ENCODE data around the gene DRC7.
A peak's percentile ranks its signal among the peaks of the same experiment; 100 is the strongest.
"Not testable (repeated sequence)": the region's sequence is repeated elsewhere in the genome, so short reads cannot be mapped to it uniquely, and the experiment has no call there.

Gene DRC7

DNA sequence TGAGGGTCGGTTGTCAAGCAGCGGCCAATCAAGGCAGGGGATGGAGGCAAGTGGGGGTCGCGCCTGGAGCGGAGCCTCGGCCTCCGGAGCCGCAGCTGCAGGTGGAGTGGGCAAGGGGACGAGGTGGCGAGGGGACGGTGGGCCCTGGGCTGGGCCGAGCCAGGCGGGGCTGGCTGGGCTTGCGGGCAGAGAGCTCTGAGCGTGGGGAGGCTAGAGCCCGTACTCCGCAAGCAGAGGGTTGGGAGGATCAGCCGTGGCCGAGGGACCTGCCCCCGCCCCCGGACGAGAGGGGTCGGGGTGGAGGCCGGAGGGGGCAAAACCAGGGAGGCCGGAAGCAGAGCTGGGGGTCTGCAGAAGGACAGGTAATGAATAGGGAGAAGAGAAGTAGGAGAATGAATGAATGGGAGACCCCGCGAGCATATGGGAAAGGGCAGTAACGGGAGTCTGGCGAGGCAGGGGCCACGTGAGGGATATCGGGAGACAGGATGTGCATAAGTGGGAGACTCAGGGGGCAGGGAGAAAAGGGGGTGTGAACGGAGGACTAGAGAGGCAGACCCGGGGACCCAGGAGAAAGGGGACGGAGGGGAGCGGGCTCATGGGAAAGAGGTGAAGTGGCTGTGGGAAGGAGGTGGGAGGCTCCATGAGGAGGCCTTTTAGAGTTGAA, 41.3 kb downstream of the DRC7 start, which contains the start of gene KATNB1:
KATNB1 (plus strand) TSS at position 16 of the 664 bp plus-strand sequence. CDS start 1,474 bp downstream, outside the sequence.
- DNase-seq (ENCODE audit: low read depth): peak; percentile 42

DNA sequence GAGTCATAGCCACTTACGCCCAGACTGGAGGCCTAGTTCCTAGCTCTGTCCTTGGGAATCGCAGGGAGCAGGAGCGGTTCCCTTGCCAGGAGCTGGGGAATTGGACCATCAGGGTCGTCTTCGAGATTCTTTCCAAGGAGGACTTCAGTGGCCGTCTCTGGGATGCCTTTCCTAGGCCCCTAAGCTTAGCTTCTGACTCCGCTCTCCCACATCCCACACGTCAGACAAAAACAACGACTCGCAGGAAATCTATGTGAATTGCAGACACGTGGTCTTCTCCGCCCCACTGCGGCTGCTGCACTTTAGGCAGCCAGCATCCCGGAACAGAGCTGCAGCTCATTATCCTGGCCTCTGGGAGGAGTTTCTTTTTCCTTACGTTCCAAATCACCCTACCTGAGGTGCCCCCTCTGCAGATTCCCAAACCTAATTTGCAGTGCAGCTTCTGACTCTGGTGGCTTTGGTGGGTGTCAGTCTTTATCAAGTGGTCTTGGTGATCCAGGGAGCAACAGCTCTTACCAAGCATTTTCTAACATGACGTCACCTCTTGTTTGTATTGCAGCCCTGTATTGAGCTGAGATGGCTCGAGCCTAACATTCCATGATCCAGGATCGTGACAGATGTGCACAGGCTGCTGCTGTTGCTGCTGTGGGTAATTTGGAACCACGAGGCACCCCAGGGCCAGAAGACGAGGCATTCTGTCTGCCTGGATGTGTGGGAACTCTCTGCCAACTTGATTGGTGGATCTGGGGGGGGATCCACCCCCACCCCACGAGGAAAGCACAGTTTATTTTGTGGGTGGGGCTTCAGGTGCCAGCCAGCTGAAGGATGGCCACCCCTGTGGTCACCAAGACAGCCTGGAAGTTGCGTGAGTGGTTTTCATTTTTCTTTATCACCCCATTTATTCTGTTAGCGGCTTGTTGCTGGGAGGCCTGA, 42.1 kb downstream of the DRC7 start:
- DNase-seq (ENCODE audit: low read depth): peak; percentile 66

DNA sequence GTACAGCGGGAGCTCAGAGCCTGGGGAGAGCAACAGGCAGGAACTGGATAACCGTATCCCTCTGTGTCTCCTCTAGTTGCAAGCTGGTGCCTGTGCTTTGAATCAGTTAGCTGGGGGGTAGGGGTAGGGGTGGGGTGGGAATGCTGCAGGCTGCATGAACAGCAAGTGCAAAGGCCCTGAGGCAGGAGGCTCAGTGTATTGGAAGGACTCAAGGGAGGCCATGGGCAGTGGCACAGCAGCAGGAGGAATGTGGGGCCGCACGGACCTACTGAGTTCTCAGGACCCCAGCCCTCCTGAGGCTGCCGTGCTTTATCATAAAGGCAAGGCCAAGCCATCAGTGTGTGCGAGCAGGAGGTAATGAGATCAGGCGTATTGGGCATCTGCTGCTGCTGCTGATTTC, 44.2 kb downstream of the DRC7 start:
- no peak for DNase-seq (ENCODE audit: low read depth)

DNA sequence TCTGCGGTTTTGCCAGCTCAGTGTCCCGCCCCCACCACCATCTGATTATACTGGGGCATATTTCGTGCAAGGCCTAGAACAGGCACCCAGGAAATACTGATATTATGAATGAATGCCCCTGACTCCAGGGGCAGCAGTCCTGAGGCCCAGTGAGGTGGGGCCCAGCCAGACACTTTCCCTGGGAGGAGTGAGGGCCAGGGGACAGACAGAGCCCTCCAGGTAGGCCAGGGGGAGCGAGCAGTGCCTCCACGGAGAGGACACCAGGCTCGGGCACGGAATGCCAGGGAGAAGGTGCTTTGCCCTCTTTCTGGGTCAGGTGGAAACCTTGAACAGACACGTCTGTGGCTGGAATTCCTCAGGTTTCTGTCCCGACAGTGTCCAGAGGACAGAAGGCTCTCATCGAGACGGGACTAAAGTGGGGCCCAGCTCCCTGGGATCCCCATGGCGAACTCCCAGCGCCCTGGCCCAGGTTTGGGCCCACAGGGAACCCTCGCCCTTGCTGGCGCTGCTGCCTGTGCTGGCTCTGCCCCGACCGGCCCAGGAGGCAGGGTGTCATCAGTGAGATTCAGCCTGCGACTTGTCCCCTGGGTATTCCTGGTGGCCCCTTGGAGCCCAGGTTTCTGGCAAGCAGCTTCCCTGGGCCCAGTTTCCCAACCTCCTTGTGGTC, 45.3 kb downstream of the DRC7 start:
- DNase-seq (ENCODE audit: low read depth): no peak

DNA sequence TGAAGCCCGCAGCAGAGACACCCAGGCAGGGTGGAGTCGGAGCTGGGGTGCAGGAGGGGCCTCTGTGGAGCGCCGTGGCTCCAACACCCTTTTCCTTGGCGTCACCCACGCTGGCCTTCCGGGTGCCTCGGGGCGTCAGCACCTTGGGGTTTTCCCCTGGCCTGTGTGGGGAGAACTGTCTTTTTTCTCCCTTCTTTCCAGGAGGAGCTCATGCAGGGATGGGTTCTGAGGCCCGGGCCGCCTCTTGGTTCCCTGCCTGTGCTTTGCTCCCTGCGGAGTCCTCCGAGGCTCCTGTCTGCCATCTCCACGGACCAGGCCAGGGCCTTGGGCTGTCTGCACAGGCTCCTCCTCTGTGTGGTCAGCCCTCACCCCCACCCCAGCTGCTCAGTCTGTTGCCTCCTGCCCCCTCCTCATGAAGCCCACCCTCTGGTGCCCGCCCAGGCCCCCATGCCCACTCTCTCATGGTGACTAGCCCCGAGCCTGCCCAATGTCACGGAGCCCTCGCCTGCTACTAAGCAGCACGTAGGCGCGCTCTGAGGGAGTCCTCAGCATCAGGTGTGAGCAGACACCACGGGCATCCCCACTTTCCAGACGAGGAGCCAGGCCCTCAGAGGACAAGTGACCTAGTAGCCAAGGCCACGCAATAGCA, 45.9 kb downstream of the DRC7 start:
- no peak for DNase-seq (ENCODE audit: low read depth)

DNA sequence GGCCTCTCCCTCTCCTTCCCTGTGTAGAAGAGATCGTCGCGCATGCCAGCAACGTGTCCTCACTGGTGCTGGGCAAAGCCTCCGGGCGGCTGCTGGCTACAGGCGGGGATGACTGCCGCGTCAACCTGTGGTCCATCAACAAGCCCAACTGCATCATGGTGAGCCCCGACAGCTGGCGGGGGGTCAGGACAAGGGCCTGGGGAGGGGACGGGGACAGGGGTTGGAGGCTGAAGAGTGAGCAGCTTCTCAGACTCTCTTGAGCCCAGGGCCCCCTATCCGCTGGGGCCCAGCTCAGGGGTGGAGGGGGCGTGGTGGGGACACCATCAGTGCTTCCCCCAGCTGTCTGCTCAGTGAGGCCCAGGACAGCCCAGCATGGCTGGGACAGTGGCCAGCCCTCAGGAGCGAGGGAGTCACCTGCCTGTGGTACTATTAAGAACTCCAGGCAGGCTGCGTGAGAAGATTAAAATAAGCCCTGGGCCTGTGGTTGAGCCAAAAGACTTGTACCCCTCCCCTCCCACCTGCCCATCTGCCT, 47.1 kb downstream of the DRC7 start:
- DNase-seq (ENCODE audit: low read depth): no peak

DNA sequence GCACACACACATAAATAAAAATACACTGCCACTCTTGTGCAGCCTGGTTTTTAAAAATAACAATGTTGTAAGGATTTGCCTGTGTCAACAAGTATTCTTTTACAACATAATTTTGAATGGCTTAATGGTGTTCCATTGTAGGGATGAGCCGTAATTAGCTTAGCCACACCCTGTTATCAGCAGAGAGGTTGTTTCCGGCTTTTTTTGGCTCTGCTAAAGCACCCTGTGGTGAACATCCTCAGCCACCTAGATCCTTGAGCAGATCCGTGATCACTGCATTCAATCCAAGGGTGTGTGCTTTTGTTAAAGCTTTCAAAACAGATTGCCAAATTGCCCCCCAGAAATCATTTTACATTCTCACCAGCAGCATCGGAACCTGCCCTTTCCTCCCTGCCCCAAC, 47.9 kb downstream of the DRC7 start:
- no peak for DNase-seq (ENCODE audit: low read depth)

DNA sequence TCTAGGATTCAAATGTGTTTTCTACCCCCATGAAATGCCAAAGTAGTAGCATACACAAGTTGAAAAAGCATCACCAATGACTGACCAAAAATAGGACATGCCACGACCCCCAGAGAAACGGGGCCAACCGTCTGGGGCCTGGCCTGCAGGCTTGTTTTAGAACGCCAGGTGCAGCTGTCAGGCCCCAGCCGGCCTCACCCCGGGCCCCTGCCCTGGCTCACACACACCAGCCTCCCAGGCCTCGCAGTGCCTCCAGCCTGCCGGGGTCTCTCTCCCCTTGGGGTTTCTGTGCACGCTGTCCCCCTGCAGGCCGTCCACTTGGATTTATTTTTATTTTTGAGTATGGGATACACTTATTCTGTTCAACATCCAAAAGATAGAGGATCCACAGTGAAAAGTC, 48.9 kb downstream of the DRC7 start:
- DNase-seq (ENCODE audit: low read depth): no peak

DNA sequence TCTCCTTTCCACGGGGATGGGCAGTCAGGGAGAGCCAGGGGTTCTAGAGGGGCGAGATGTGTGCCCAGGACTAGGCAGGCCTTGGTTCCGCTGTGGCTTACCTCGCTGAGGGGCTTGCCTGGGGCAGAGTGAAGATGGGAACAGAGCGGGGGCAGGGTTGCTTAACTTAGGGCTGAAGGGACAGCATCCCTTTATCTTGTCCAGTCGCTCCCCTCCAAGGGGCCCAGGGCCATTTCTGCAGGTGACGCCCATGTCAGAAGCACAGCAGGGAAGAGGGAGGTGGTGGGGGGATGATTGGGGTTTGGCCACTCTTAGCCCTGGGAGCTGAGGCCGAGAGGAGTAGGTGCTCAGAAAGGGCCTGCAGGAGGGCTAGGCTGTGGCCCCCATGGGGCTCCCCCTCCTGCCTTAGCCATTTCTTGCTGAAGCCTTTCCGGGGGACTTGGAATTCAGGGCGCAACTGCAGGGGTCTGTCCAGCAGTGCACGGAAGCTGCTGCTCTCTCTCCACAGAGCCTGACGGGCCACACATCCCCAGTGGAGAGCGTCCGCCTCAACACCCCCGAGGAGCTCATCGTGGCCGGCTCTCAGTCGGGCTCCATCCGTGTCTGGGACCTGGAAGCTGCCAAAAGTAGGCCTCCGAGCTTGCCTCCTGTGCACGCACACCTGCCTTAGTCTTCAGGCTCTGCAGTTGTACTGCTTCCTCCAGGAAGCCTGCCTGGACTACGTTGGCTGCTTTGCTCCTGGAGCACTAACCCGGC, 49.5 kb downstream of the DRC7 start:
- no peak for DNase-seq (ENCODE audit: low read depth)

DNA sequence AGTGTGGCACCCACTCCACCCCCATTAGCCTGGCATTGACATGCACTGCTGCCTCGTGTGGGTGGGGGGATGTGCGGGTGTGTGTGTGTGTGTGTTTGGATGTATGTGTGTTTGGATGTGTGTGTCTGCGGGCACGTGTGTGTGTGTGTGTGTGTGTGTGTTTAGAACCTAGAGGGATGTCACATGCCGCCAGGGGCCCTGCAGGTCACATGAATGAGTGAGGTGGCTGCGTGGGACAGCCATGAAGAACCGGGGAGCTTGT, 50.0 kb downstream of the DRC7 start:
- DNase-seq (ENCODE audit: low read depth): no peak

DNA sequence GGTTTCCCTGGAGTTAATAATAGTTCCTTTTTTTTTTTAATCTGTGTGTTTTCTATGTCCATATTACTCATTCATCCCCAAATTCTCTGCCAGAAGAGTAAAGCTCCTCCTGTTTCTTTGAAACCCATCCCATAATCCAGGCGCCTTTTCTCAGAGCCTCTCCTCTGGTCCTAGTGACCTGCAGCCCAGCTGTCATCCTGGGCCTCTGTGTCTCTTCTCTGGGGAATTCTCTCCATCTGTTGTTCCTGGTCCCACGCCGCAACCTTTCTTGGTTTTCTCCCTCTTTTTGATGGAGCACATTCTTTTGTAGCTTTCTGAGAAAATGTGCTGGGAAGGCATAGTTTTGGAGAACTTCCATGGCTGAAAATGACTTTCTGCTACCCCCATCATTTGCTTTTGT, 51.2 kb downstream of the DRC7 start:
- DNase-seq (ENCODE audit: low read depth): no peak

DNA sequence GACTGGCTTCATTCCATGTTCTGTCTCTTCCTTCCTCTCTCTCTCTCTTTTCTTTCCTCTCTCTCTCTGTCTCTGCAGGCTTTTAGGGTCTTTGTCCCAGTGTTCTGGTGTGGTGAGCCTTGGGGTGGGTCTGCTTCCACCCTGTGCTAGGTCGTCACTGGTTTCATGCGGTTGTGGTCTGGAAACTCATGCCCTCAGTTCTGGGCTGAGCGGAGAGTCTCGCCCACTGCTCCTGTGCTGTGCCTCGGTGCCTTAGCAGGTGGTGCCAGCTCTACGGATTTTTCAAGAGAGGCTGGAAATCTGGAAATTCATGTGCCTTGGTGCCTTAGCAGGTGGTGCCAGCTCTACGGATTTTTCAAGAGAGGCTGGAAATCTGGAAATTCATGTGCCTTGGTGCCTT, 51.7 kb downstream of the DRC7 start:
- DNase-seq (ENCODE audit: low read depth): not testable (repeated sequence)

DNA sequence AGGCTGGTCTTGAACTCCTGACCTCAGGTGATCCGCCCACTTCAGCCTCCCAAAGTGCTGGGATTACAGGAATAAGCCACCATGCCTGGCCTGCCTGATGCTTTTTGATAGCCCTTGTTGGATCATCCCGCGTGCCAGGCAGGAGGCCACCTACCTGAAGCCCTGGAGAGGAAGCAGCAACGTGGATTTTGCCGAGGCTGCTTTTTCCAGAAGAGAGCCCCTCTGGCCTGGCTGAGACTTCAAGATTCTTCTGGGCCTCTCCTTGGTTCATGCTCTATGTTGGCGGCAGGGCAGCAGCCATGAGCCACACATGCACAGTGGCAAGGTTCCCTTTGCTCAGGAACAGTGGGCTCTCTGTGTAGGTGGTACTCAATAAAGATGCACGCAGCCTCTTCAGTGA, 52.5 kb downstream of the DRC7 start:
- DNase-seq (ENCODE audit: low read depth): no peak

DNA sequence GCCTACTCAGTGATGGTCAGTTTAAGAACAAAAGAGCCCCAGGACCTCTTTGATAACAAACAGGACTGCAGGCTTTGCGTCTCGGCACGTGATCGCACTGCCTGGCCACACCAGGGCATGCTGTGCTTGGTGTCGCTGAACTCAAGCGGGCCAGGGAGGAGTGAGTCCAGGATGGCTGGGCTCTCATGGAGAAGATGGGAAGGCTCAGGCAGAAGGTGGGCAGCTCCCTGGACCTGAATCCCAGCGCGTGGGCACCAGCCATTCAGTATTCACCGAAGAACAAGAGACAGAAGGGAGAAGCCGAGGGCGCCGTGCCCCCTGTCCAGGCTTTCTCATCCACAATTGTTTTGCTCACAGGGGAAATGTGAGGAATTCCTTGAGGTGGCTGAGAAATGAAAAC, 52.9 kb downstream of the DRC7 start:
- DNase-seq (ENCODE audit: low read depth): no peak

DNA sequence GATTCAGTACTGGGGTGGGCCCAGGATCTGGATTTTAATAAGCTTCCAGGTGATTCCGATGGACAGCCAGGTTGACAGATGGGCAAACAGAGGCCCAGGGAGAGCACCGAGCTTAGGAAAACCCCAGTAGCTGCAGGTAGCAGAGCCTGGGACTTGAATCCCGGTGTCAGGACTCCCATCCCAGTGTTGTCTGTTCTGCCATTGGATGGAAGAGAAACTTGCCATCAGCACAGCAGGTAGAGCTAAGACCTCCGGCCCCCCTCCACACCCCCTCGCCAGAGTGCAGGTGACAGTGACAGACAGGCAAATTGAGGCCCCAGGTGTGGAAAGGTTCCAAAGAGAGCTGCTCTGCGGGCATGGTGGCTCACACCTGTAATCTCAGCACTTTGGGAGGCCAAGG, 53.4 kb downstream of the DRC7 start:
- DNase-seq (ENCODE audit: low read depth): no peak

DNA sequence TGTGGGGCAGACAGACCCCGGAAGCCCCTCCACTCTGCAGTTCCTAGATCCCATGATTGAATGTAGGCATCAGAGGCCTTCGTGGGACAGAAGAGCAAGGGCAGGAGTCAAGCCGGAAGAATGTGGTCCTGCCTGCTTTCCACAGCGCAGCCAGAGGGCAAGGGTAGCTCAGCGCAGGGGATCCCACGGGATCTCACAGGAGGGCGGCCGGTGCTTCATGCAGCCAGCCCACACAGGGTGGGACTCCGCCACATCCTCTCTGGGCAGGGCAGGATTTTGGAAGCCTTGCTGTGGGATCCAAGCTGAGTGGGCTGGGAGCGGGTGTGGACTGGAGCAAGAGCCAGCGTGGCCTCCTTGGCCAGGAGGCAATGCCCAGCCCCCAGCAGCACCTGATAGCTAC, 54.0 kb downstream of the DRC7 start:
- DNase-seq (ENCODE audit: low read depth): no peak

DNA sequence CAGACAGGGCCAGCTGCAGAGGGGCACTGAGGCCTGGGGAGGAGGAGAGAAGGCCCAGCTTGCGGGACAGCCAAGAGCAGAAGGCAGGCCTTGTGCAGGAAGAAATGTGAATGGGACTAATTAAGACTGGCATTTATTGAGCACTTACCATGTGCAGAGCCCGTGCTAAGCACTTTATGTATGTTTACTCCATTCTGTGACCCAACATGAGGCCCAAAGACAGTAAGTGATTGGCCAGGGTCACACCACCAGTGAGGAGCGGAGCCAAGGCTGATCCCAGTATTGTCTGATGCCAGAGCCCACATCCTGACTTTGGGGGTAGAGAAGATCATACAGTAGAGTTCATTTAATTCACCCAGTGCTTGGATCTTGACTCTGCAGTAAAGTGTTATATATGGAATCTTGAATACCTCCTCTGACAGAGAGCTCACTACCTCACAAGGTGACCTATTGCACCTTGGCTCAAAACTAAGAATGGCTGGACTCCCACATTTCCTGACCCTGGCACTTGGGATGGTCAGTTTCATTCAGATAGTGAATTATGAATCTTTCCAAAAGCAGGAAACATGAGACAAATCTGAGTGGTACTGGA, 54.6 kb downstream of the DRC7 start:
- no peak for DNase-seq (ENCODE audit: low read depth)

DNA sequence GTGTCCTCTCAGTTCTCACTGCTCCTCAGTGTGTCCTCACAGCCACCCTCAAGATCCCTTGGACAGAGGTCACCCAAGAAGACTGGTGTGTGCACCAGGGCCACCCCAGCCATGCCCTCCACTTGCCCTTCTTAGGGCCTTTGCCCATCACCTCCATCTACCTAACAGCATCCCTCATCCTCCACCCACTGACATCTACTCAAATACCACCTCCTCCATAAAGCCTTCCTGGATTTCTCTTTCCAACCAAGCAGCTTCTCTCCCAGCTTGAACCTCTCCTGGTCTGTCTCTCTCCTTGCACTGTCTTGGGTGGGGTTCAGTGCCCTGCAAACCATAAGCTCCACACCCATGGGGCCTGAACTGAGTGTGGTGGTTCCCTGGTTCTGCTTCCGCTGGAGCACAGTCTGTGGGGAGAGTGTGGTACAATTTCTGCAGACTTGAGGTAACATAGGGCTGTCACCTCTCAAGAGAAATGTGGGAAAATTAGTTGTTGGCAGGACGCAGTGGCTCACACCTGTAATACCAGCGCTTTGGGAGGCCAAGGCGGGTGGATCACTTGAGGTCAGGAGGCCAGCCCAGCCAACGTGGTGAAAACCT, 55.3 kb downstream of the DRC7 start:
- no peak for DNase-seq (ENCODE audit: low read depth)

DNA sequence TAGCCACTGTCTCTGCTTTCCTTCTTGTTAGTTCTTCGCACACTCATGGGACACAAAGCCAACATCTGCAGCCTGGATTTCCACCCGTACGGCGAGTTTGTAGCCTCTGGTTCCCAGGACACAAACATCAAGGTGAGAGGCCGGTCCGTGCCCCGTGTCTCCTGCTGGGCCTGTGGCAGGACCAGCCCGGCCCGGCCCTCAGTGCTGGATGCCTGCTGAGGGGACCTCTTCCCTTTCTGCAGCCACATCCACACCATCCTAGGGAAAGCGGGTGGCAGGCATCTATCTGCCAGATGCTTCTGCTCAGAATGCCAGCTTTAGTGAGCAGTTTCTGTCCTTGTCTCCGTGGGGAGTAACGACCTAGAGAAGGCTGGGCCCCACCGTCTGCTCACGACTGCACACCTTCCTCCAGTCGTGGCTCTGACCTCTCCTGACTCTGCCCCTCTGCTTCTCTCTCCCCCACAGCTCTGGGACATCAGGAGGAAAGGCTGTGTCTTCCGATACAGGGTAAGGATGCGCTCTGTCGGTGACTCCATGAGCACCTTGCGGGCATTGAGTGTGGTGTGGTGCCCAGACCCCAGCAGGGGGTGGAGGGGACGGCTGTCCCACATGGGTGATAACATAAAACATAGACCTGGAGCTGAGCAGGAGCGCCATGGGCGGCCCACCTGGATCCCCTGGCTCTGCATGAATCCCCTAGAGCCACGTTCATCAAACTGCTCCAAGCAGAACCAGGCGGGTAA, 56.4 kb downstream of the DRC7 start:
- DNase-seq (ENCODE audit: low read depth): no peak

DNA sequence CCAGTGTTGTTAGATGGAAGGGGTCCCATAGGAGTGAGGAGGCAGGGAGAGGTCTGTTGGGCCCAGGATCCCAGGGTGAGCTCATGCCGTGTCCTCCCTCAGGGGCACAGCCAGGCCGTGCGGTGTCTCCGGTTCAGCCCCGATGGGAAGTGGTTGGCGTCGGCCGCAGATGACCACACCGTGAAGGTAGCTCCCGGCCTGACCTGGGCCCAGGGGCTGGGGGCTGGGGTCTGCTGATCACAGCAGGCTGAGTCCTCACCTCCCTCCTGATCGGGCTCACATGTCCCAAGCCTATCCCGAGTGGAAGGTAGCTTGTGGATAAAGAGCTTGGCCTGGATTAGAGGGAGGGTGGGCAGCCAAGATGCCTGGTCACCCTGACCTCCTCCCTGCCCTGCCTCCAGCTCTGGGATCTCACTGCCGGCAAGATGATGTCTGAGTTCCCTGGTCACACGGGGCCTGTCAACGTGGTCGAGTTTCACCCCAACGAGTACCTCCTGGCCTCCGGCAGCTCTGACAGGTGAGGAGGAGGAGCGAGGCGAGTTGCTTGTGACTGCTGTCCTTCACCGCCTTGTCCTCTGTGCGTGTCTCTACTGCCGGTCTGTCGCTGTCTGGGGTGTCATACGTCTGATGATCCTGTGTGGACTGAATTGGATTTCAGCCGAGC, 57.1 kb downstream of the DRC7 start:
- no peak for DNase-seq (ENCODE audit: low read depth)
